Brain microvascular endothelial cell (primary cell): ENCODE measurements around the gene C1QTNF4.
"Not testable (repeated sequence)": the region's sequence is repeated elsewhere in the genome, so short reads cannot be mapped to it uniquely, and the experiment has no call there.

Experiments
- DNase-seq: peaks from one replicate; pipeline ENCODE4 v3.0.0-alpha.2; 2020
- H3K27ac ChIP-seq: fragments of 250-450 bp; sonication (Bioruptor Pico); 2 replicates; pipeline ENCODE4 v1.5.1; 2020; ENCODE audit warnings: mild to moderate bottlenecking, moderate library complexity
- H3K27me3 ChIP-seq: fragments of 250-450 bp; sonication (Bioruptor Pico); replicated peaks from 2 replicates; pipeline ENCODE4 v1.5.1; 2020; ENCODE audit warnings: mild to moderate bottlenecking
- H3K36me3 ChIP-seq: fragments of 250-450 bp; sonication (Bioruptor Pico); replicated peaks from 2 replicates; pipeline ENCODE4 v1.5.1; 2020; ENCODE audit warnings: mild to moderate bottlenecking
- H3K4me3 ChIP-seq: 2 replicates; pipeline ENCODE4 v1.5.1; 2011; ENCODE audit warnings: low read depth, mild to moderate bottlenecking, control low read depth, low read length, moderate library complexity
- in situ Hi-C: cut with HindIII; loops from 2 replicates; pipeline ENCODE4 v1.10.0; 2017; ENCODE audit warnings: low sequenced_read_pairs, low pct_ligation_motif_present
- TF ChIP-seq, protein P1 (sequence below): IDR thresholded peaks from 2 replicates; pipeline ENCODE4 v1.5.1; 2011; ENCODE audit warnings: low read depth, mild to moderate bottlenecking, moderate library complexity, low read length, control low read depth, inconsistent platforms; ENCODE audit errors: missing control alignments

C1QTNF4 gene

GRCh38 chr11:47593934-47594855 lies at the start of gene C1QTNF4:
TSS of gene C1QTNF4 (minus strand) at chr11:47594411. CDS start at chr11:47590810, 3,601 bp downstream.
- peak within 1 kb of the TSS; percentile 22 for H3K4me3 ChIP-seq
- peaks cover 28% of the 10 kb centered on the region for H3K27me3 ChIP-seq
- H3K27ac ChIP-seq: no peak within 1 kb of the TSS
- TF ChIP-seq, protein P1, sequence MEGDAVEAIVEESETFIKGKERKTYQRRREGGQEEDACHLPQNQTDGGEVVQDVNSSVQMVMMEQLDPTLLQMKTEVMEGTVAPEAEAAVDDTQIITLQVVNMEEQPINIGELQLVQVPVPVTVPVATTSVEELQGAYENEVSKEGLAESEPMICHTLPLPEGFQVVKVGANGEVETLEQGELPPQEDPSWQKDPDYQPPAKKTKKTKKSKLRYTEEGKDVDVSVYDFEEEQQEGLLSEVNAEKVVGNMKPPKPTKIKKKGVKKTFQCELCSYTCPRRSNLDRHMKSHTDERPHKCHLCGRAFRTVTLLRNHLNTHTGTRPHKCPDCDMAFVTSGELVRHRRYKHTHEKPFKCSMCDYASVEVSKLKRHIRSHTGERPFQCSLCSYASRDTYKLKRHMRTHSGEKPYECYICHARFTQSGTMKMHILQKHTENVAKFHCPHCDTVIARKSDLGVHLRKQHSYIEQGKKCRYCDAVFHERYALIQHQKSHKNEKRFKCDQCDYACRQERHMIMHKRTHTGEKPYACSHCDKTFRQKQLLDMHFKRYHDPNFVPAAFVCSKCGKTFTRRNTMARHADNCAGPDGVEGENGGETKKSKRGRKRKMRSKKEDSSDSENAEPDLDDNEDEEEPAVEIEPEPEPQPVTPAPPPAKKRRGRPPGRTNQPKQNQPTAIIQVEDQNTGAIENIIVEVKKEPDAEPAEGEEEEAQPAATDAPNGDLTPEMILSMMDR: no peak
- no peak for DNase-seq
- H3K36me3 ChIP-seq: no peaks in the 10 kb centered on the region
- in situ Hi-C loops: no loop called here

DNA sequence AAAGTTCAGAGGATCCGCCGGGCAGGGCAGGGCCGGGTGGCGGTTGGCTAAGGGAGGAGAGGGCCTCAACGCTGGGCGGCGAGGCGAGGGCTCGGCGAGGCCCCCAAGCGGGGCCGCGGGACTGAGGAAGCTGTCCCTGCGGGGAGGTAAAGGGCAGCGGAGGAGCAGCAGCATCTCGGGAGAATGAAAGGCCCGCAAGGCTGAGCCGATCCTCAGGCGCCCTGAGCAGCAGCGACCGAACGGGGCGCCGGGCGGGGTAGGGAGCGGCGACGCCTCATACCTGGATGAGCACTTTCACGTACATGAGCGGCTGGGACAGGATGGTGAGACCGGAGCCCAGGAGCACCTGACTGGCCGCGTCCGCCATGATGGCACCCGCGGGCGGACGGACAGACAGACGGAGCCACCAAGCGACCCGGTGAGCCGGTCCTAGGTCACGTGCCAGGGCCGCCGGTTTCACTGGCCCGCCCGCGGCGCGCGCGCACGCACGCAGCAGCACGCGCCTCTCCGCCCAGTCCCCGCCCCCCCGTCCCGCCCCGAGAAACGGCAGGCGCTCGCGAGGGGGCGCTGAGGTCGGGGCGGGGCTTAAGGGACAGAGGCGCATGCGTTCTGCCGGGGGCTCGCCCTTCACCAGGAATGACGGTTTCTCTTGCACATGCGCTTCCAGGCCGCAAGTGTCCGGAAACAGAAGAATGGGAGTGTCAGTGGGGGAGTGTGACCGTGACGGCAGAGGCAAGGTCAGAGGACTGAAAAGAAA lies 48.1 kb upstream of the C1QTNF4 start, which contains the start of gene MTCH2:
Gene MTCH2 (minus strand): TSS at position 461 of the 757 bp plus-strand sequence. CDS start 94 bp downstream, at position 367.
- Histone ChIP-seq H3K36me3 (peaks cover 17% of the 10 kb centered on the region), H3K4me3 (peak within 1 kb of the TSS; percentile 92), H3K27me3 (no peaks in the 10 kb centered on the region), H3K27ac (peak within 1 kb of the TSS; percentile 75)
- in situ Hi-C loops: no loop called here
- TF ChIP-seq, protein P1: peak; percentile 29
- peak; percentile 94 for DNase-seq

DNA sequence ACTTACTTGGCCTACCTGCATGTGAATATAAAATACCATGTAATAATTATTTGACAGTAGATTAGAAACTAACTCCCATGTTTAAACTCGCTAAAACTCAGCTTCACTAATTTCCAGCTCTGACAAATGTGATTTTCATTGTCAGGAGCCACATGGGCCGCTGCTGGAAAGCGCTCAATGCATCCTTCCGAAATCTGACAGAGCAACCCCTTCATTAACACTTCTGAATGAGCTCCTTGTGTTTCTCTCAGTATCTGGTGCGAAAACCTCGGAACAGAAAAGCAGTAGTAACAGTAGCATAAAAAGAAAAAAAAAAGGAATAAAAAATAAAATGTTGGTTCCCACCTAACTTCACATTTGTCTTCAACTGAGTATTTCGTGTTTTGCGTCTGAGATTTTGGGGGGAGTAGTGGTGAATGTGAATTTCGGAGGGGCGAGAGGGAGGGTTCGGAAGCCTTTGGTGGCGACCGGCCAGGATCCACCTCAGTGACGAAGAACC lies 47.4 kb upstream of the C1QTNF4 start:
- peak overlapping the region; percentile 92 for H3K4me3 ChIP-seq
- H3K36me3 ChIP-seq: peaks cover 20% of the 10 kb centered on the region
- TF ChIP-seq, protein P1: no peak
- peak overlapping the region; percentile 75 for H3K27ac ChIP-seq
- H3K27me3 ChIP-seq: no peaks in the 10 kb centered on the region
- DNase-seq: no peak
- in situ Hi-C loops: no loop called here

DNA sequence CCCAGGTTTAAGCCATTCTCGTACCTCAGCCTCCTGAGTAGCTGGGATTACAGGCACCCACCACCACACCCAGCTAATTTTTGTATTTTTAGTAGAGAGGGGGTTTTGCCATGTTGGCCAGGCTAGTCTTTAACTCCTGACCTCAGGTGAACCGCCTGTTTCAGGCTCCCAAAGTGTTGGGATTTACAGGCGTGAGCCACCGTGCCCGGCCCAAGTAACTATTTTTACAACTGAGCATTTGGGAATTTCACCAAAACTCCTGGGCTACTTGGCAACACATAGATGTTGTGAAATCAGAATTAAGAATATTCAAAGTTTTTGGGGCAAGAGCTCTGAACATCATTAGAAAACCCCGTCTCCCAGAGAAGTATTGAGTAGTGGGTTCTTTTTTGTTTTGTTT lies 46.3 kb upstream of the C1QTNF4 start:
- DNase-seq, in situ Hi-C loops, H3K4me3 ChIP-seq, H3K27me3 ChIP-seq, H3K27ac ChIP-seq: not testable (repeated sequence)
- H3K36me3 ChIP-seq: peaks cover 20% of the 10 kb centered on the region

GRCh38 chr11:47636331-47636730 lies 42.1 kb upstream of the C1QTNF4 start:
- in situ Hi-C loops, DNase-seq, H3K27me3 ChIP-seq, H3K27ac ChIP-seq, H3K4me3 ChIP-seq: not testable (repeated sequence)
- H3K36me3 ChIP-seq: peaks cover 41% of the 10 kb centered on the region

DNA sequence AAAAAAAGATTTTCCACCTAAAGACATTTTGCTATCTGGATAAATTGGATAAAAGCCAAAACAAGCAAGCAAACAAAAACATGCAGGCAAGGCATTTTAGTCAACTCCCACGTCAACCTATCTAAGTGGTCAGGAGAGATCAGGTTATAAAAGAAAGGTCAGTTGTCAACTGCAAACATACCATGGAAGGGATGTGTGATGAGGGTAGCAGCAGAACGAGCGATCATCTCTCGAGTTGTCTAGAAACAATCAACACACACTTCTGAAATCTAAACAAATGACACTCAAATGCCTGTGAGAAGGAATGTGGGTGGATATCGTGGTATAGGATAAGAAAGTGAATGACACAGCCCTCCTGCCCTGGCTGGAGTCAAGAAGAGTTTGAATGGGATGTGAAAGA lies 37.3 kb upstream of the C1QTNF4 start:
- H3K36me3 ChIP-seq: peaks cover 58% of the 10 kb centered on the region
- H3K27me3 ChIP-seq: no peaks in the 10 kb centered on the region
- TF ChIP-seq, protein P1: no peak
- H3K4me3 ChIP-seq: no peak overlapping the region
- in situ Hi-C loops: no loop called here
- DNase-seq: peak; percentile 55
- no peak overlapping the region for H3K27ac ChIP-seq
